HG03196 (cell line): Measurements from ENCODE around the gene TMEM95.

Experiments used
- ATAC-seq: cut with Tn5 transposase; IDR thresholded peaks from one replicate; pipeline ENCODE4 v1.9.1; 2021; ENCODE audit not compliant: unreplicated experiment

TMEM95 gene

DNA sequence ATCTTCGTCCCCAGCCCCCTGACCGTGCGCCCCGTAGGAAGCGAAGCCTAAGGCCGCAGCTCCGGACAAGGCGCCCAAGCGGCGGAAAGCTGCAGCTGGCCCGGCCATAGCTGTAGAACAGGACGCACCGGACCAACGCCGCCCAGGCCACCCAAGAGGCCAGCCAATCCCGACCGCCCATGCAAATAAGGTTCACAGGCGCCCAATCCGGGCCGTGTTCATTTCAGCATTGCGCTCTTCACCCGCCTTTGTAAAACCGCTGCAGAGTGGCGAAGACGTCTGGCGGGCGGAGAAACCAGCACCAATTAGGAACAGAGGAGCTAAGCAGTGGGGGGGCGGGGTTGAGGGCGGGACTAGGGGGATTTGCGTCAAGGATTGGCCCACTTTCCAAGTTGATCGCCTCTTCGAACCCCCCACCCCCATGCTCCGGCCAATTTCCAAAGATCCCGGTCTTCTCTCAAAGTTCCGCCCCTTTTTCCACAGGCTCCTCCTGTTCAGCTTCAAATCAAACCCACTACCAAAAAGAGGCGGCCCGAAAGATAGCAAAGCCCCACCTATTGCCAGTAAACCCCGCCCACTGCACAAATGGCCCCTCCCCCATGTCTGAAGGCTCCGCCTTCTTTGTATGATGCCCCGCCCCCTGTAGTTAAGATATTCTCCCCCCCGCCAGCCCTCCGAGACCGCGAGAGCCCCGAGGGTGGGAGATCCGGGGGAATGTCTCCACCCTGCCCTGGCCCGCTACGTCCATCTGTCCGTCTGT lies 49.2 kb downstream of the TMEM95 start, which contains the start of gene TMEM256:
TMEM256 (minus strand) TSS at position 121 of the 760 bp plus-strand sequence; CDS start at position 108, 13 bp downstream.
- peak; percentile 82 for ATAC-seq

- peak; percentile 9 for ATAC-seq
Observed at GRCh38 chr17:7404737-7405349, 49.9 kb downstream of the TMEM95 start.

DNA sequence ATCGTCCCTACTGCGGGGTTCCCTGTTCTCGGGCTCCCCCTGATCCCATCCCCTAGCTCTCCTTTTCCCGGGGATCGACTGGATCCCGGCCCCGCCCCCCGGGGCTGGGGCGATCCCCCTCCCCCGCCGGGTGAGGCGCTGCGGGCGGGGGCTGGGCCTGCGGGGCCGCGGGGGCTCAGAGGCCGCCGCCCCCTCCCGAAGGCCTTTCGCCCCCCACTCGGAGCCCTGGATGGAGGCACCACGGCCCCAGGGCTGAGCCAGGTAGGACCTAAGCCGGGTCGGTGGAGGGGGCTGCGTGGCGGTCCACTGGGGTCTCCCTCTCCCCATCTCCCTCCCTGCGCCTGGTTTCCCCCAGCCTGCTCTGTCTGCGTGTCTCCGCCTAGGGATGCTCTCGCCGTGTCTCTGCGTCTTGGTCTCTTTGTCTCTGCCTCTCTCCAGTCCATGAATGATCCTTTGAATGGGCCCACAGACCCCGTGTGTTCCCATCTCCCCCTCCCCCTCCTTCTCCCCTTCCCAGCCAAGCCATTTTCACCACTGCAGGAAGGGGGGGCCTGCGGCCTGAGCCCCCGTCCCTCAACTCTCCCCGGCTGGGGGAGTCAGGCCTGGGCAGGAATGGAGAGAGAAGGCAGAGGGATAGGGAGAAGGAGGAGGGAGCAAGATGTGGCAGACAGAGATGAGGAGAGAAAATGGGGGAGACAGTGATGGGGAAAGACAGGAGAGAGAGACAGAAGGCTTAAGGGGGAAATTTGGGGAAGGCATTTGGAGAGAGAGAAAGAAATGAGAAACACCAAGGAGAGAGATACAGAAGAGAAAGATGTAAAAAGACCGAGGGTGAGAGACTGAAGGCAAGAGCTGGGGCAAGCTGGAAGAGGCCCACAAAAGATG lies 50.6 kb downstream of the TMEM95 start:
- no peak for ATAC-seq

DNA sequence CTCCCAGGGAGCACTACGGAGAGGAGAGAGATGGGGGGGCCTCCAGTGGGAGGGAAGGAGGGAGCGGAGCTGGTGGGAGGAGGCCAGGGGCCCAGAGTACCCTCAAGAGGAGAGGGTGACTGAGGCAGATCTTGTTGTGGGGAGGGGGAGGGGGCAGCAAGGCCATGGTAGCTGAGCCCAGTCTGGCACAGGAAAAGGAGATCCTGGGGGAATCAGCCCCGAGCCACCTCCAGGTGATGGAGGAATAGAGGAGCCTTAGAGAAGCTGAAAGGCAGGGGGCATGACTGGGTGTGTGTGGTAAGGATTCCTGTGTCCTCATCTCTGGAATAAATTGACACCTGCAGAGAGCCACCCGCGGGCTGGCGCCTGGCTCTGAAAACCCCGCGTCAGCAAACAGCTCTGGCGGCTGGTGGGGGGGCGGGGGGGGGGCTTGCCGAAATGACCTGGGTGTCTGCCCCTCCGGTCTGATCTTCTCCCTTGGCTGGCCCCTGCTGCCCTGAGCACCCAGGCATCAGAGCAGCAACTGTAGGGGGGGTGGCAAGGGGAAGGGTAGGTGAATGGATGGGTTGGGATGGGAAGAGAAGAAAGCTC lies 51.4 kb downstream of the TMEM95 start:
- ATAC-seq: no peak
